Activated CD4-positive, alpha-beta T cell treated with anti-CD3 and anti-CD28 coated beads, Interleukin-2, amount 10 ng/mL, durations not matched to agents 7 days and 5 days (primary cell): ENCODE data around the gene CELF3. TPM values are rescaled to one million over a fixed set of nuclear protein-coding genes. Genes with fewer than 3 reads are reported as not detected.
"Not testable (repeated sequence)": the region's sequence is repeated elsewhere in the genome, so short reads cannot be mapped to it uniquely, and the experiment has no call there.

Experiments used
- CTCF ChIA-PET: fragments of 350-600 bp; sonication (Branson Sonifier 250); formaldehyde crosslinking; loops from one replicate; lab custom pipeline; 2021; ENCODE audit warnings: antibody characterized with exemption; lab: Charles Lee
- POLR2A ChIA-PET: fragments of 350-600 bp; sonication (Branson Sonifier 250); formaldehyde crosslinking; loops from one replicate; lab custom pipeline; 2021; ENCODE audit warnings: antibody characterized with exemption; lab: Charles Lee
- DNase-seq: peaks from one replicate; pipeline ENCODE4 v3.0.0-alpha.2; 2020
- H3K27ac Mint-ChIP-seq: one replicate; pipeline ENCODE4 v1.8.0; 2021; ENCODE audit warnings: mild to moderate bottlenecking, moderate library complexity, mixed read lengths
- H3K27me3 Mint-ChIP-seq: one replicate; pipeline ENCODE4 v1.8.0; 2021; ENCODE audit warnings: mixed read lengths
- H3K36me3 Mint-ChIP-seq: one replicate; pipeline ENCODE4 v1.8.0; 2021; ENCODE audit warnings: low read depth, mixed read lengths
- H3K4me1 Mint-ChIP-seq: one replicate; pipeline ENCODE4 v1.8.0; 2021; ENCODE audit warnings: mixed read lengths
- H3K4me3 Mint-ChIP-seq: one replicate; pipeline ENCODE4 v1.8.0; 2021; ENCODE audit warnings: mild to moderate bottlenecking, moderate library complexity, mixed read lengths
- H3K9me3 Mint-ChIP-seq: one replicate; pipeline ENCODE4 v1.8.0; 2021; ENCODE audit warnings: mixed read lengths
- total RNA-seq, 2 experiments: library from RNA; stranded (reverse); gene quantifications; one replicate each; pipeline ENCODE4 v1.2.3, GENCODE V29; 2021

Gene CELF3
- total RNA-seq, 2 experiments from 2014 or later, result not detected

DNA sequence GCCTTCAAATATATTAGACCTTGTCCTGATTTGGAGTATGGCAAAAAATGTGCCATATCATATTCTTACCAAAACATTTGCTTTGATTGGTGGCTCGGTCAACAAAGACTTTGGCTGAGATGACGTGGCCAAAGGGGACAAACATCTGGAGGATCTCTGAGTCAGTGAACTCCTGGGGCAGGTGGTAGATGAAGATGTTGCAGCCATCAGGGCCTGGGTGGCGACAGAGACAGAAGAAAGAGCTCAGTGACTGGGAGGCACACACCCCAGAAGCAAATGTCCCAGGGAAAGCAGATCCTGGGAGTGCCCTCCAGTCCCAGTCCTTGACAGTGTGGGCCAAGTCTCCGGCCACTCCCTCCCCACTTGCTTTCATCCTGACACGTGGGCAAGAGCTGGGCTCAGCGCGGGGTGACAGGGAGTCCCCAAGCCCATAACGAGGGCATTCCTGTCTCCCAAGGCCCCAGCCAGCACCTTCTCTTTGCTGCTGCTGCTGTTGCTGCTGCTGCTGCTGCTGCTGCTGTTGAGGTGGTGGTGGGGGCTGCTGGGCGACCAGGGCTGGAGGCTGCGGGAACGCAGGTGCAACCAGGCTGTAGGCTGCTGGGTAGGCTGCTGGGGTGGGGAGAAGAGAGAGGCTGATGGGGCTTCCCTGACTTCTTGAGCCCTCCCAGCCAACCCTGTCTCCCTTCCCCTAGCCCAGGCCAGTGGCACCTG is 10.7 kb downstream of the CELF3 start:
- Mint-ChIP-seq H3K27ac (no peak overlapping the region), H3K36me3 (no peaks in the 10 kb centered on the region), H3K27me3 (no peaks in the 10 kb centered on the region), H3K4me1 (peaks cover 10% of the 10 kb centered on the region), H3K9me3 (no peaks in the 10 kb centered on the region), H3K4me3 (no peak overlapping the region)
- CTCF ChIA-PET, result interaction anchor here (0.8 to 1.4 kb wide), 4 partner anchors 12 to 135 kb away, joined by 3 to 4 read pairs (median 4); no protein-coding TSS in a partner anchor
- POLR2A ChIA-PET, result no interaction called here
- no peak for DNase-seq

DNA sequence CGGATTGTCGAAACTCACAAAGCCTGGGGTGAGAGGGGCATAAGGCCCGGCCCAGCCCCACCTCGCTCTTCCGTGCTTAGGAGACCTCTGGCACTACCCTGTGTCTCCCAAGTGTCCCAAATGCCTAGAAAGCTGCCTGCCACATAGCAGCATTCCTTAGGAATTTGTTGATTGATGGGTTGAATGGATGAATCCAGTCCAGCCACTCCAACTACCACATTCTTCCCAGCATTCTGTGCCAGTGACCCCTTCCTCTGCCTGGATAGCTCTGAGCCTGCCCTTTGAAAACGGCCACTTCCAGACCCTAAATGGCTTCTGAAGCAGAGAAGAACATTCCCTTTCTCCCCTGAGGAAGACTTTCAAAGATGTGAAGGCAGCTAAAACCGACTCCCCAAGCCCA is 11.5 kb downstream of the CELF3 start:
- Mint-ChIP-seq H3K27ac (no peak overlapping the region), H3K36me3 (no peaks in the 10 kb centered on the region), H3K4me1 (peaks cover 10% of the 10 kb centered on the region), H3K27me3 (no peaks in the 10 kb centered on the region), H3K4me3 (no peak overlapping the region), H3K9me3 (no peaks in the 10 kb centered on the region)
- DNase-seq, result no peak
- CTCF ChIA-PET, result interaction anchor here (1.3 kb wide), 1 partner anchor 136 kb away, joined by 3 read pairs; no protein-coding TSS in a partner anchor
- POLR2A ChIA-PET, result no interaction called here

DNA sequence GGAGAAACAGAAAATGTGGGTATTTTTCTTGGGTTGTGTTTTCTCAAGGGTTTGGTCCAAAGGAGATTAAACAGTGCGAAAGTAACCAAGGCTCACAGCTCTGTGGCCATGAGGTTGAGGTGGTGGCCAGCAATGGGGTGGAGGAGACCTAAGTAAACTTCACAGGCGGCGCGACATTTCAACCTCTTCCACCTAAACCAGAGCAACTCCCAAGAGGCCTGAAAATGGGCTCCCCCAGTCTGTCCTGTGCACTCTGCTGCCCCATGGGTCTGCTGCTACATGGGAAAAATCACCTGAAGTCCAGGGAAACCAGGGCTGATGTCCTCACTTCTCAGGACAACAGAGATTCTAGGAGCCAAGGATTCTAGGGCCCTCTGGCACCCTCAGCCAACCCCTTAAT is 12.4 kb downstream of the CELF3 start:
- Mint-ChIP-seq H3K36me3 (no peaks in the 10 kb centered on the region), H3K27me3 (no peaks in the 10 kb centered on the region), H3K9me3 (no peaks in the 10 kb centered on the region), H3K4me3 (no peak overlapping the region), H3K4me1 (peaks cover 10% of the 10 kb centered on the region), H3K27ac (no peak overlapping the region)
- ChIA-PET CTCF (no interaction called here), POLR2A (no interaction called here)
- no peak for DNase-seq

DNA sequence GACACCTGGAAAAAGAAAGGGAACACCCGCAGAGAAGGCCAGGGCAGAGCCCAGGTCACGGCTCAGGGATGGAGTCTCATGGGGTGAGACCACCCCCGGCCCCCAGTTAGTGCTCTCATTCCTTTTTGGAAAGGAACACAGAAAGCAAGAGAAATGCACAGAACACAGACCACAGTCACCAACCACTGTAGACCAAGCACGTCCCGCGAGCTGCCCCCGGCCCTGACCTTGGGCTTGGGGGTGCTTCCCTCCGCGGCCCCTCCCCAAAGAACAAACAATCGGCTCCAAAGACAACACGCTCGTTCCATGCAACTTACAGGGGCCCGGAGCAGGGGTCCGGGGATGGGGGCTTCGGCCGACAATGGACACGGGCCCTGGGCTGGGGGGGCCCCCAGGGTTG is 12.8 kb downstream of the CELF3 start:
- DNase-seq, result no peak
- H3K9me3 Mint-ChIP-seq, result no peaks in the 10 kb centered on the region
- H3K27me3 Mint-ChIP-seq, result no peaks in the 10 kb centered on the region
- H3K27ac Mint-ChIP-seq, result peak overlapping the region; percentile 58
- H3K36me3 Mint-ChIP-seq, result no peaks in the 10 kb centered on the region
- POLR2A ChIA-PET, result no interaction called here
- peaks cover 10% of the 10 kb centered on the region for H3K4me1 Mint-ChIP-seq
- no peak overlapping the region for H3K4me3 Mint-ChIP-seq
- CTCF ChIA-PET, result no interaction called here

DNA sequence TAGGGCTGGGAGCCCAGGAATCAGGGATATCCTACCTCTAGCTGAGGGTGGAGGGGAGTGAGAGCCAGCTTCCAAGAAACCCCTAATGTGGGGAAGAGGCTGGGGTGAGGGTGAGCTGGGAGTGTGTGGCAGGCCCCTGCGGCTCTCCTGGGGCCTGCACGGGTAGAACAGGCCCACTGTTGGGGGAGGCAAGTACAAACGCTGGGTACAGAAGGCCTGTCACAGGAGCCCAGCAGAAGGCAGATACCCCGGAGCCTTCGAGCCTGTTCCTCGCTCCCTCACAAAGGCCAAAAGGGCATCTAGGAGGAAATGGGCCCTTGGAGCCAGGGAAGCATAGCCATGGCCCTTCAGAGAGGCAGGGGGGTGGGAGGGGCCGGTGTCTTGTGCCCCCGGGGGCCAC is 13.7 kb downstream of the CELF3 start:
- ChIA-PET POLR2A (no interaction called here), CTCF (interaction anchor here (1.1 kb wide), 1 partner anchor 133 kb away, joined by 3 read pairs; no protein-coding TSS in a partner anchor)
- no peak overlapping the region for H3K27ac Mint-ChIP-seq
- no peaks in the 10 kb centered on the region for H3K27me3 Mint-ChIP-seq
- peaks cover 10% of the 10 kb centered on the region for H3K4me1 Mint-ChIP-seq
- no peak overlapping the region for H3K4me3 Mint-ChIP-seq
- no peaks in the 10 kb centered on the region for H3K9me3 Mint-ChIP-seq
- H3K36me3 Mint-ChIP-seq, result no peaks in the 10 kb centered on the region
- DNase-seq, result no peak

DNA sequence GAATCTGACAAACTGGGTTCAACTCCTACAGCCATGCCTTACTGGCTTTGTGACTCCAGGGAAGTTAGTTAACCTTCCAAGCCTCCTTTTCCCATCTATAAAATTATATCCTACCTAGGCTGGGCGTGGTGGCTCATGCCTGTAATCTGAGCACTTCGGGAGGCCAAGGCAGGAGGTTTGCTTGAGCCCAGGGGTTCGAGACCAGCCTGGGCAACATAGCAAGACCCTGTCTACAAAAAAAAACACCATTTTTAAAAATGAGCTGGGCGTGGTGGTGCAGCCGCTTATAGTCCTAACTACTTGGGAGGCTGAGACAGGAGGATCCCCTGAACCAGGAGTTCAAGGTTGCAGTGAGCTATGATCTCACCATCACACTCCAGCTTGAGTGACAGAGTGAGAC is 15.1 kb downstream of the CELF3 start:
- ChIA-PET CTCF (no interaction called here), POLR2A (no interaction called here)
- no peak for DNase-seq
- Mint-ChIP-seq H3K9me3 (no peaks in the 10 kb centered on the region), H3K36me3 (peaks cover 3% of the 10 kb centered on the region), H3K27me3 (no peaks in the 10 kb centered on the region), H3K4me3 (no peak overlapping the region), H3K27ac (no peak overlapping the region), H3K4me1 (peaks cover 7% of the 10 kb centered on the region)

DNA sequence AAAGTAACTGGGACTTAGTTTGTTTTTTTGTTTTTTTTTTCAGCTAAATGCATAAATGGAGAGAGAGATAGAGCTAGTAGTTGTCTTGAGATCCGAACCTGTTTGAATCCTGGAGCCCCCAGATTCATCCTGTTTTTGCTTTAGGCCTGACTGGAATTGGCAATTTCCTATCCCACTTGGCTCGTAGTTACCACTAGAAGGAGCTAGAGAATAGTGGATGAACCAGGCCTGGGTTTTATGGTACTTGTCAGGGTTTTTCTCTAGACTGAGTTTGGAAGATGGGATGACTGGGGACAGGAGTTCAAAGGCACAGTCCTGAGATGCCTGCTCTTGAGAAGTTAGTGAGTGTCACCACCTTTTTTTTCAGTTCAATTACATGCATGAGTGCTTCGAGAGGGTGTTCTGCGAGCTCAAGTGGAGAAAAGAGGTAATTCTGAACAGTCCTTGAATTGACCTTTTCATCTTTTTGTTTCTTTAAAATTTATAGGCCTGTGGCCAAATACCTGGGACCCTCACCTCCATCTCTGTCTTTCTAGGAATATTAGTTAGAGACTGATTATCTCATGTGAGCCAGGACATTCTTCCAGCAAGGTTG is 23.4 kb downstream of the CELF3 start:
- ChIA-PET POLR2A (no interaction called here), CTCF (interaction anchor here (0.8 to 1.0 kb wide), 2 partner anchors 294 to 308 kb away, joined by 3 to 4 read pairs; partner anchors contain the start of gene PSMB4)
- no peak for DNase-seq
- no peaks in the 10 kb centered on the region for H3K9me3 Mint-ChIP-seq
- no peak overlapping the region for H3K27ac Mint-ChIP-seq
- H3K4me3 Mint-ChIP-seq, result no peak overlapping the region
- H3K27me3 Mint-ChIP-seq, result no peaks in the 10 kb centered on the region
- H3K4me1 Mint-ChIP-seq, result peaks cover 4% of the 10 kb centered on the region
- H3K36me3 Mint-ChIP-seq, result peaks cover 8% of the 10 kb centered on the region

DNA sequence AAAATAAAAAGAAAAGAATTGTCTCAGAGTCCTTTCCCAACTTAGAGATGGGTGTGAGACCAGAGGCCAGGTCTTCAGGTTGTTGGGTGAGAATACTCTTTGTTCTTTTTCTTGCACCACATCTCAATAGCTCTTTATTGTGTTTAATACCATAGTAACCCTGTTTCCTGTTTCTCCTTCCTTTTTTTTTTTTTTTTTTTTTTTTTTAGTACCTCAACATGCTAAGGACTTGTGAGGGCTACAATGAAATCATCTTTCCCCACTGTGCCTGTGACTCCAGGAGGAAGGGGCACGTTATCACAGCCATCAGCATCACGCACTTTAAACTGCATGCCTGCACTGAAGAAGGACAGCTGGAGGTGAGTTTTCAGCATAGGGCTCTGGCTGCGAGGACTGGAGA is 24.4 kb downstream of the CELF3 start:
- no peak overlapping the region for H3K4me3 Mint-ChIP-seq
- peaks cover 4% of the 10 kb centered on the region for H3K4me1 Mint-ChIP-seq
- POLR2A ChIA-PET, result no interaction called here
- H3K27ac Mint-ChIP-seq, result no peak overlapping the region
- CTCF ChIA-PET, result interaction anchor here (0.6 kb wide), 1 partner anchor 271 kb away, joined by 4 read pairs; no protein-coding TSS in a partner anchor
- no peak for DNase-seq
- no peaks in the 10 kb centered on the region for H3K27me3 Mint-ChIP-seq
- H3K36me3 Mint-ChIP-seq, result peaks cover 5% of the 10 kb centered on the region
- H3K9me3 Mint-ChIP-seq, result no peaks in the 10 kb centered on the region

DNA sequence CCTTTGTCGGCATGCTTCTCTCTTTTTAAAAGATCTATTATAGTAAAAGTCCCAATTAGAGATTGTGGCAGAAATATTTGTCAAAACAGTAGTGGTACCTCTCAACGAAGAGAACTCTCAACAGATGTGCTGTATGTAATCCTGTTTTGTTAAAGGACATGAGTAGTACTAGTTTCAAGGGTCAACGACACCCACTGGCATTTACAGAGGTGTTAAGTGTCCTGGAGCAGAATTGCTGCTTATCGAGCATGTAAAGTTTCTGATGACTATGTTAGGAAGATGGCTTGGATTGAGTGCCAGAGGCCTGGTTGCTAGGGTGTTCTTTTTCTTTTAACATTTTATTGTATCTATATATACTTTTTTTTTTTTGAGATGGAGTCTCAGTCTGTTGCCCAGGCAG is 27.1 kb downstream of the CELF3 start:
- CTCF ChIA-PET, result interaction anchor here (0.6 to 1.5 kb wide), 2 partner anchors 21 to 216 kb away, joined by 3 to 5 read pairs; no protein-coding TSS in a partner anchor
- H3K27ac Mint-ChIP-seq, result no peak overlapping the region
- no peak overlapping the region for H3K4me3 Mint-ChIP-seq
- POLR2A ChIA-PET, result no interaction called here
- no peaks in the 10 kb centered on the region for H3K27me3 Mint-ChIP-seq
- peaks cover 4% of the 10 kb centered on the region for H3K4me1 Mint-ChIP-seq
- peaks cover 5% of the 10 kb centered on the region for H3K36me3 Mint-ChIP-seq
- no peak for DNase-seq
- no peaks in the 10 kb centered on the region for H3K9me3 Mint-ChIP-seq

DNA sequence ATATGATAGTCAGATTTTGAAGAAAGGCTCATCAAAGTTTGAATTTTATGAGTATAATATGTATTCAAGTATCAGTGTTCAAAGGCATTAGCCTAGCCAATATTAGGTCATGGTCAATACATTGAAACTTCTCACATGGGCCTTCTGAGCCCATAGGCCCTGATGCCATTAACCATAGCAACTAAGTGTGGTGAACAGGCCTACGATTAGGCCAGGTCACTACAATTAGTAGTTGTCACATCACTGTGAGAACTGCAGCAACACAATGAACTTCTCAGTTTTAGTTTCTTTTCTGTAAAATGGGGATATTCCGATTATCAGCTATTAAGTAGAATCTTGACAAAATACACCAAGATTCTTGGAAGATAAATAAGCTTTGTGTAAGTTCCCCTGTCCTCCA is 30.0 kb downstream of the CELF3 start:
- no peaks in the 10 kb centered on the region for H3K36me3 Mint-ChIP-seq
- H3K27me3 Mint-ChIP-seq, result no peaks in the 10 kb centered on the region
- no peak for DNase-seq
- H3K4me3 Mint-ChIP-seq, result no peak overlapping the region
- ChIA-PET POLR2A (no interaction called here), CTCF (interaction anchor here (0.6 to 2.0 kb wide), 2 partner anchors 42 to 165 kb away, joined by 3 to 4 read pairs; no protein-coding TSS in a partner anchor)
- no peak overlapping the region for H3K27ac Mint-ChIP-seq
- no peaks in the 10 kb centered on the region for H3K9me3 Mint-ChIP-seq
- no peaks in the 10 kb centered on the region for H3K4me1 Mint-ChIP-seq

DNA sequence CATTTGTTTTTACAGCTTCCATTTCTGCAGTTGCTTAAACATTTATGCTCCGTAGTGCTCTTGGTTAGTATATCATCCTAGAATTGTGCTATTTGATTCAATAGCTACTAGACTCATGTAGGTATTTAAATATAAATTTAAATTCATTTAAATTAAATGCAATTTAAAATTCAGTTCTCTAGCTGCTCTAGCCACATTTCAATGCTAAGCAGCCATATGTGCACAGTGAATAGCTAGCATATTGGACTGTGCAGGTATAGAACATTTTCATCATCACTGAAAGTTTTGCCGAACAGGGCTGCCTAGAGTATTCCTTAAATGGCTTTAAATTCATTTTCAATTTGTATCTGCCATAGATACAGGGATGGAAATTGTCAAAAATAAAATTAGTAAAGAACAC is 32.5 kb downstream of the CELF3 start:
- ChIA-PET POLR2A (interaction anchor here (0.7 kb wide), 1 partner anchor 106 kb away, joined by 4 read pairs; the partner anchor contains the start of gene TDRKH), CTCF (interaction anchor here (1.2 kb wide), 1 partner anchor 13 kb away, joined by 4 read pairs; no protein-coding TSS in a partner anchor)
- Mint-ChIP-seq H3K27ac (no peak overlapping the region), H3K36me3 (no peaks in the 10 kb centered on the region), H3K27me3 (no peaks in the 10 kb centered on the region), H3K9me3 (no peaks in the 10 kb centered on the region), H3K4me1 (no peaks in the 10 kb centered on the region), H3K4me3 (no peak overlapping the region)
- no peak for DNase-seq

DNA sequence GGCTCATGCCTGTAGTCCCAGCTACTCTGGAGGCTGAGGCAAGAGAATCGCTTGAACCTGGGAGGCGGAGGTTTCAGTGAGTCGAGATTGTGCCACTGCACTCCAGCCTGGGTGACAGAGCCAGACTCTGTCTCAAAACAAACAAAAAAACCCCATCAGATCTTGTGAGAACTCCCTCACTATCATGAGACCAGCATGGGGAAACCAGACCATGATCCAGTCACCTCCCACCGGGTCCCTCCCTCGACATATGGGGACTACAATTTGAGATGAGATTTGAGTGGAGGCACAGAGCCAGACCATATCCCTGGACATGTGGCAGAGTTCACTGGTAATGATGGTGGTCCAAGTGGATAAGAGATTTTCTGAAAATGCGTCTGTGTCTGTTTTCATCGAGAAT is 33.7 kb downstream of the CELF3 start:
- DNase-seq, H3K27ac Mint-ChIP-seq, H3K4me1 Mint-ChIP-seq, CTCF ChIA-PET, H3K4me3 Mint-ChIP-seq, POLR2A ChIA-PET, H3K27me3 Mint-ChIP-seq, H3K9me3 Mint-ChIP-seq, H3K36me3 Mint-ChIP-seq: not testable (repeated sequence)

DNA sequence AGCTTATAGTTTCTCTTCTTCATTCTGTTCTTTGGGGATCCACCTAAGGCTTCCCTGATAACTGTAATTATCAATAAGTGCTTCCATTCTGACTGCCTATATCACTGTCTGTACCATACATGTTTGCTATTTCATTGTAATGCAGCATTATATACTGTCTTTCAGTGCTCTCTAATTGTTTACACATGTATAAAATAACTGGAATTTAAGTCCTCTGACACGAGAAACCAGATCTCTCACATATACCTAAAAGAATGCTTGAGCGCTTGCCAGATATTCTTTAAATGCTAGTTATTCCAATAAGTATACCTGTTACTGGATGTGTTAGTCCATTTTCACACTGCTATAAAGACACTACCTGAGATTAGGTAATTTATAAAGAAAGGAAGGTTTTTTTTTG is 34.7 kb downstream of the CELF3 start:
- peaks cover 5% of the 10 kb centered on the region for H3K36me3 Mint-ChIP-seq
- POLR2A ChIA-PET, result no interaction called here
- CTCF ChIA-PET, result no interaction called here

More for the DNA sequence above, 34.7 kb downstream of the CELF3 start:
- DNase-seq, result no peak
- H3K9me3 Mint-ChIP-seq, result no peaks in the 10 kb centered on the region
- H3K4me1 Mint-ChIP-seq, result no peaks in the 10 kb centered on the region
- H3K4me3 Mint-ChIP-seq, result no peak overlapping the region
- H3K27ac Mint-ChIP-seq, result no peak overlapping the region
- H3K27me3 Mint-ChIP-seq, result no peaks in the 10 kb centered on the region
